Activated CD4-positive, alpha-beta T cell treated with anti-CD3 and anti-CD28 coated beads for 24 hours (primary cell): ENCODE data around the gene HEG1.
"Not testable (repeated sequence)": the region's sequence is repeated elsewhere in the genome, so short reads cannot be mapped to it uniquely, and the experiment has no call there.

Experiments
- DNase-seq, 2 donors: peaks; one replicate each; pipeline ENCODE4 v3.0.0-alpha.2; 2020; ENCODE audit warnings: low read depth in 2 of 2

Gene HEG1

DNA sequence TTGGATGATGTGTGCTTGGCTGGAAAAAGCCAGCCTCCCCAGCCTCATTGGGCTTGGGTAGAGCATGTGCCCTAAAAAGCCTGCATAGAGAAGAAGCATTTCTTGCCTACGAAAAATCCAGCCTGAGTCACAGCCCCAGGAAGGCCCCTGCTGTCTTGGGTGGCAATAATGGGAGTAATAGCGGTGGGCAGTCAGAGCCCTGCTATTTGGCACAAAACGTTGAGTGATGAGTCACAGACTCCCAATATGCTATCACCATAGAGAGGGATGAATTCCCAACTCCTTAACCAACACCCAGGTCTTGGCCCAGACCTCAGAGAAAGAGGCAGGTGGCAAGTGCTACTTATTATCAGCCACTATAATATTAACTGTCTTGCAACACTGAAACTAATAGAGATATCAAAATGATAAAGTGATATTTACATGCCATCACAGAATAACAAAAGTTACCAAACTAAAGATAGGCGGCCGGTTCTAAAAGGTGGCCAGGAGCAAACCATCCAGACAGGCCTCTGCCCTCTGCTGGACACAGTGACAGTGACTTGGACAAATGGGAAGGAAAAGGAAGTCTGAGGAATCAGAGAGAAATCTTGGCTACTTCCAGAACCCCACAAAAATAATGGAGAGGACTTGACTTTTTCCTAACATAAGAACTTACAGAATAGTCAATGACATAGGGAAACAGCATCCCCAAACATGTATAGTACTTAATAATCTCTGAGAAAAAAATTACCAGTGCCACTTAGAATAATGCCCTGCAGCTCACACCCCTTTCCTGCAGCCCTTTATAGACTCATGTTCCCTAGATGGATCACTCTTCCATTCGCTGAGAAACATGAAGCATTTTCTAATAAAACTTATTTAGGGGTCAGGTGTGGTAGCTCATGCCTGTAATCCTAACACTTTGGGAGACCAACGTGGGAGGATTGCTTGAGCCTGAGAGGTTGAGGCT lies 69.3 kb downstream of the HEG1 start:
- DNase-seq, result no peak

DNA sequence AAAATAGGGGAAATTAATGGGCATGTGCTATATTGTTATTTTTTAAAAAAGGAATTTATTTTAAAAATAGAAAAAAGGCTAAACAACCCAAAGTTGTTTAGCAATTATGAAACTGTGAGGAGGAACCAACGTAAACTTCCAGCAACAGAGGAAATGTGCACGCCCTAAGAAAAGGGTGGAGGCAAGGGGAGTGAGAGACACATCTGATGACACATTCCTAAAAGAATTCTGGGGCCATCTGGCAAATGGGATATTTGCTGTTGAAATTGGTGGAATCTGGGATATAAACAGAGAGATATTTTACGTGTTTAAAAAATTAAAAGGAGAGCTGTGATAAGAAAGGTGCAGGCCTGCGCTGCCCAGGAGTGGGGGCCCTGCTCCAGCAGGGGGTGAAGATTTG lies 70.4 kb downstream of the HEG1 start:
- no peak for DNase-seq

DNA sequence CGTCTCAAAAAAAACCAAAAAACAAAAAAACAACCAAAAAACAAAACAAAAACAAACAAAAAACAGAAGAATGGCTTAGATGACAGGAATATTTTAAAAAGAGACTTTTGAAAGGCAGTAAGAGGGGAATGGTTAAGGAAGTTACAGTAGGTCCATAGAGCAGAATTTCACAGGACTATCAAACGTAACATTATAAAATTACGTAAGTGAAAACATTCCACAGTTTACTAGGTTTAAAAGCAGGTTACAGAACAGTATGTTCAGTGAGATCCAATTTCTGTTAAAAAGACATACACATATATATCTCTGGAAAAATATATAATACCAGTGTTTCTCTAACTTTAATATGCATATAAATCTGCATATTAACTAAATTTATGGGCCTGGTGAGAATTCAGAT lies 71.0 kb downstream of the HEG1 start:
- no peak for DNase-seq

DNA sequence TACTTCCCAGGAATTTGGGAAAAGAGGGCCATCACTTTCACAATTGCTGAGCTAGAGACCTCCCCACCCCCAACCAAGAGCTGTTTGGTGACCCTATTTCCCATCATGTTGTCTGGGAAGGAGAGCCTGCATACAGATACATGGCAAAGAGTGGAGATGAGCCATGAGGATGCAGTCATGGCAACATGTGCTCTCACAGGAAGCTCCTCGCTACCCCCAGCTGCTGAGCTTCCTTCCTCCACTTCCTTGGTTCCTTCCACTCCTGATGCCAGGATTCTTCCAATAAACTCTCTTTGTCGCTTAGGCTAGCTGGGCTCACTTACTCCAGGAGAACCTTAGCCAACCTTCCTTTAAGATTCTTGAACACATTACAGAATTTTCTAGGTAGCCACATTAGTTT lies 72.9 kb downstream of the HEG1 start:
- no peak for DNase-seq

DNA sequence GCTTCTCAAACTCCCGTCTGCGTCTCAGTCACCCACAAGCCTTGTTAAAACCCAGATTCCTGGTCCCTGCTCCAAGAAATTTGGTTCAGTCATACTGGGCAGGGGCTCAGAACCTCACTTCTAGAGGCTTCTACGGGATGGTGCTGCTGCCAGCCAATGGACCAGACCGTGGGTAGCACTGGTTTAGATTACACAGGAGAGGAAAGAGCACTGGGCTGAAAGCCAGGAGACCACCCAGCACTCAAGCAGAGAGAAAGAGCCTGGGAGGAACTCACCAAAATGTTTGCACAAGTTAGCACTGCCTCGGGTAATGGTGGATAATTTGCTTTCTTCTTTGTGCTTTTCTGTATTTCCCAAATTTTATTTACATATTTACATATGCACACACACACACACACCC lies 74.3 kb downstream of the HEG1 start:
- DNase-seq, result no peak

DNA sequence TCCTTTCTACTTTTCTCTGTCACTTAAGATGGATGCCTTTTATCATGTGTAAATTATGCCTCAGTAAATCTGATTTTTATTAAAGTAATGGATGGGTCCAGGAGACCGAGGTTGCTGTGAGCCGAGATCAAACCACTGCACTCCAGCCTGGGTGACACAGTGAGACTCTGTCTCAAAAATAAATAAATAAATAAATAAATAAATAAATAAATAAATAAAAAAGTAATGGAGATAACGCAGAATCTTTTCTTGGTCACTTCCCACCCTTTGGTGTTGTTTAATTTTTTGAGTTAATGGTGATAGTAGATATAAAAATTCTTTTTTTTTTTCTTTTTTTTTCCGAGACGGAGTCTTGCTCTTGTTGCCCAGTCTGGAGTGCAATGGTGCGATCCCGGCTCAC lies 77.2 kb downstream of the HEG1 start:
- DNase-seq, result no peak

DNA sequence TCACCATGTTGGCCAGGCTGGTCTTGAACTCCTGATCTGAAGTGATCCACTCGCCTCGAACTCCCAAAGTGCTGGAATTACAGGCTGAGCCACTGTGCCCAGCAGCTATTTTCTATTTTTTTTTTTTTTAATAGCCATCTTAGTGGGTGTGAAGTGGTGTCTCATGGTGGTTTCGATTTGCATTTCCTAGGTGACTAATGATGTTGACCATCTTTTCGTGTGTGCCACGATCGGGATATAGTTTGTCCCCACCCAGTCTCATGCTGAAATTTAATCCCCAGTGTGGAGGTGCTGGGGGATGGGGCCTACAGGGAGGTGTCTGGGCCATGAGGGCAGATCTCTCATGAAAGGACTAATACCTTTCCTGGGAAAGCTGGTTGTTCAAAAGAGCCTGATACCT lies 79.4 kb downstream of the HEG1 start:
- no peak for DNase-seq

DNA sequence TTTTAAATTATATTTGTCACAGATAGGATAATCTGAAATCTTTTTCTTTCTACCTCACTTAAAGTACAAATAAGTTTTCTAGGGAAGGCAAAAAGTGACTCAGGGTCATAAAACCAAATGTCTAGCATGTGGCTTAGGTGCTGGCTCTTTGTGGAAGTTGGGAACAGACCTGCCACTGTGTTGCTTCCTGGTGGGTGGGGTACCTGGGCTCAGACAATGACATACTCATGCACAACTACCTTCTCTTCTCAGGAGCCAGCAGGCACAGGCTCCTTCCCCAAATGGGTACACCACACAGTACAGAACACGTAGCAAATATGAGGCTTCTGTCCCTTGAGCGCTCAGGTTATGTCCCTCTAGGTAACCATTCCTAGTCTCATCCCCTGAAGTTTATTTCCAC lies 81.1 kb downstream of the HEG1 start:
- no peak for DNase-seq

DNA sequence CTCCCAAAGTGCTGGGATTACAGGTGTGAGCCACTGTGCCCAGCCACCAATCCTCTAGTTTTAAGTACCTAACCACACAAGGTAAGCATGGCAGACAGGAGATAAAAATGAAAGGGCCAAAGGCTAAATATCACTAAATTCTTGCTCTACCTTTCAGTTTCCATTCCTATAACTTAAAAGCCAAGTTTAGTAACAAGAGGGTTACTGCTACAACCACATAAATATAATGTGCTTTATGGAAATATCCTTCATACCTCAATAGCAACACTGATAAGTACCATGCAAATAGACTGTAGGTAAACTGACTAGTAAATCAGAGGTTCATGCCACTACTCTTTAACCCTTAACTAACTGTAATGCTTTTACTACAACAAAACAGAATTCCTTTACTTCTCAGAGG lies 82.5 kb downstream of the HEG1 start:
- no peak for DNase-seq

DNA sequence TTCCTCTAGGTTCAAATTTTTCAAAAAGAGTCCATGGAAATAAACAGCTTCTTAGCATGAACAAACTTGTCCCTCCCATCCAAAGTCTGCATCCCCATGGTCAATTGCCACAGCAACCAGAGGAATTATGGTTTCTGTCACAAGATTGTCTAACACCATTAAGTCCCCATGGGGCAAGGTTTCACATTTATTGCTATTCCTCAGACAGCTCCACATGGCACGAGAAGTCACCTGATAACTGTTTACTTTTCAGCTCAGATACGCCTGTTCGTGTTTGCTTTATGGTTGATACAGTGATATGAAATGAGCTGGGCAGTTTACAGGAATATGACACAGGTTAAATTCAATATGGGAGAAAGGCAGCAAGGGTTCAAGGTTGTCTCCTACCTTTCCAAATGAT lies 83.3 kb downstream of the HEG1 start:
- DNase-seq, result no peak

DNA sequence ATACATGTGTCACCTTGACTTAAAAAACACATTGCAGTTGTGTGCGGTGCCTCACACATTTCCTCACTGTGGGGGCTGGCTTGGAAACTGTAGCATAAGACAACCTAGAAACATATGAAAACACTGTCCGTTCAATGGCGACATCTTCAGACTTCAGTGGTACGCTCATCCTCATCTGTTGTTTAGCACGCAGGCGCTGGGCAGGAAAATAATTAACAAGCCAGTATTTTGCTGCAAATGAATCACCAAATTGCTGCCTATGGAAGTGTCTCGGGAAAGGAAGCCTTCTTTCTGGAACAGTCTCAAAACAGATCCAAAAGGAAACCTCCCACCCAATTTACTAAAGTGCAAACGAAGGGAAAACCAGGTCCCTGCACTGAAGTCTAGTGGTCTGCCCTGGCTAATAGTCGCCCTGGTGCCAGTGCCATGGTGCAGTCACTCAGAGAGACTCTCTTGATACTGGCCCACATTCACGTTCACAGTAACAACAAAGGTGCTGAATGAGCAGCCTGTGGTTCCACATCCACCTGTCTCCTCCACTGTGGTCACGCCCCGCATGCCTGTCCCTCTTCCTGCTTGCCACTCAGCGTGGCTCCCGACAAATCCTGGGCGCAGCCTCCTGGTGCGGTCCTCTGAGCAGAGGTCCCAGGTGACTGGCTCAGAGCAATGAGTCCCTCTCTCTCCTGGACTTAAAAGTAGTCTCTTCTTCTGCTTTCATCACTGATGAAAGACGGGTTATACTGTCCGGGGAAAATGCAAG lies 85.7 kb downstream of the HEG1 start:
- no peak for DNase-seq

DNA sequence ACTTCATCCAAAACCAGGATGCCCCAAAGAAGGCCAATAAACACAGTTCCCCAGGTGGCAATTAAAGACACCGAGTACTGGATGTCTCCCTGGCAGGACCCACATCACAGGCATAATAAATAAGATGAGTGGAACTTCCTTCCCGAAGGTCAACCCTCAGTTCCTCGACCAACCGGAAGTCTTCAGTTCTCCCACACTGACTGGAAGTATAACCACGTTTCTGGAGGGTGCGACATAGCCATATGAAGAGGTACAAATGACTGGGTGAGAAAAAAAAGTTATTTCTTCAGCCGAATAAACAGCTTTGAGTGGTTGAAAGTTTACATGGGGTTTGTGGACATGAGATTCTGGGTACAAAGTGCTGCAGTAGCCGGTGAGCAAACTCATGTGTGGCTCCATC lies 86.6 kb downstream of the HEG1 start:
- DNase-seq, result no peak

DNA sequence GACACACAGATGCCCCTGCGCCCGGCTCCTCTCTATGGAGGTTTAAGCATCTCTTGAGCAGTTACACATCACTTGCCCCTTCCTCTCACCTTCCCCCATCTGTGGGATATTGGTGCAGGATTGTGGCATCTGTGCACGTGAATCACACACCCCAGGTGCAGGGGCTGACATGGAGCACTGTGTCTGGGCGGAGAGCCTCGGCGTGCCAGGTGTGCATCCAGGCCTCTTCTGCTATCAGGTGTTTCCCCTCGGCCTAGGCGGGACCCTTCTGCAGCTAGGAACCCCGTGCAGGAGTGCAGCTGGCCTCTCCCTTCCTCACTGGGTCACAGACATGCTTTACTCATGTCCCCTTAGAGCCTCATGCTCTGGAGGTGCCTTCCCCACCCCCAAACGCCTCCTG lies 87.8 kb downstream of the HEG1 start:
- DNase-seq, result no peak

DNA sequence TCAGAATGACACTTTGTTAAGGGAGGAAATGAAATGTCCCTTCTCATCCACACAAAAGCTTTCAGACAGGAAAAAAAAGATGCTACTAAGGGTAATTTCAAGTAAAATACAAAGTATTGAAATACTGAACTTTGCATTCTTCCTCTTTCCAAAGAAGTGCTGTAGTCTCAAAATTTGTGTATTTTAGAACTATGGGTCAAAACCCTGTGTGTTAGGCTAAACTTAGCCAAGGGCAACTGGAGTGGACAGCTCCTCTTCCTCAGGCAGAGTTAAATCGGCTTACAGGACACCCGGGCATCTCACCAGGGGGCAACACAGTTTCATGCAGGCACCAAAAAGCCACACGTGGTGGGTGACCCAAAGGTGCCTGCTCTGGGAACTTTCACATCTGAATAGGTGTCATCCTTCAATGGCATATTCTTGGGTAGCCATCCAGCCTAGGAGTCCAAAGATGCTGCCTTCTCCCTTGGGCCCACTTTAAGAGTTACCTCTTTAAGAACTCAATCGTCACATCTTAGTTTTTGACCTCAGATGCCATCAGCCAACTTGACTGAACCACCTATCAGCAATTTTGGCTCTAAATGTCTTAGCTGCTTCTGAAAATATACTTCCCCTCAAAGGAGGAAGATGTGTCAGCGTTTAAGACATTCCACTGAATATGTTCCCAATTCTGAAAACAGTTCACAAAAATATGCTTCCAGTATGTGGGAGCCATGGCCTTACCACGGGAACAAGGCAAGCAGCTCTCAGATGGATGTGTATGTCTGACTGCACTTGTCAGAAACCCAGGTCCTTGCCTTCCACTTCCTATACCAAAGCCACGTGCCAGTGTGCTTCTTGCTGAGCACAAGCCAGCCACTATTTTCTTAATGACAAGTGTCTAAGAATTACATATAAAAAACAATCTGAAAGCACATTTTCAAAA lies 89.0 kb downstream of the HEG1 start:
- no peak for DNase-seq

DNA sequence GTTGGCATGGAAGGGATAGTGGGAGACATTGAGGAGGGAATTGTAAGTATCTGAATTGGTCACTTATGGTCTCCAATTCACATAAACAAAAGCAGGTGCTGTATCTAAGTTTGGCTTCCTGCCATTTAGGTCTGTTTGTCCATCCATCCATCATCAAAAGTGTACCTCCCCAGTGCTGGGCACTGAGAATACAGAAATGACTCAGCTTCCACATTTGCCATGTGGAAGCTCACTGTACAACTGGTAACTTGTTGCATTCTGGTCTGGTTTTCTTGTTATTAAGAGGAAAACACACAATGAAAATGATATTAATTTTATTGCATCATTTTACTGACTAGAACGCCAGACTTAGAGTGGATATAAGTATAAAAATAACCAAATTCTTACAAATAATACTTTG lies 90.4 kb downstream of the HEG1 start:
- DNase-seq, result no peak

DNA sequence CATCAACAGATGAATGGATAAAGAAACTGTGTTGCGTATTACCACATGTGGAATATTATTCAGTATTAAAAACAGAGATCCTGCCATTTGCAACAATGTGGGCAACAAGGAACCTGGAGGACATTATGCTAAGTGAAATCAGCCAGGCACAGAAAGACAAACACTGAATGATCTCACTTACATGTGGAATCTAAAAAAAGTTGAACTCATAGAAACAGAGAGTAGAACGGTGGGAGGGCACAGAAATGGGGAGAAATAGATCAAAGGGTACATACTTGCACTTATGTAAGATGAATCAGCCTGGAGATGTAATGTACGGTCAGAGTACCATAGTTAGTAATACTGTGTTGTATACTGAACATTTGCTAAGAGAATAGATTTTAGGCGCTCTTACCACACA lies 91.4 kb downstream of the HEG1 start:
- DNase-seq, result no peak

DNA sequence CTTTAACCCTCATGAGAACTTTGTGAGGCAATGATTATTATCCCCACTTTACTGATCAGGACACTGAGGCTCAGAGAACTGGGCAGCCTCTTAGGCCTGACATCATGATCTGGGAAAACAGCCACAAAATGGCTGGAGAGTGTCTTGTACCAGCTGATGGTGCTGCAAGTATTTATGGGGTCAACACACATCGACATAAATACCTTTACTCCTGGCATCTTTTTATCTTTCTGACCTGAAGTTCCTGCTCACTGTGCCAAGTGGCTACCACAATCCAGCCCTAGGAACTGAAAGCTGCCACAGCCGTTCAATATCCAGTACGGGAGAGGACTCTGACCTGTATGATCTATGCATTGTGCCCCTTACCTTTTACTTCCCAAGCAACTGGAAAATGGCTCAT lies 92.0 kb downstream of the HEG1 start:
- no peak for DNase-seq

DNA sequence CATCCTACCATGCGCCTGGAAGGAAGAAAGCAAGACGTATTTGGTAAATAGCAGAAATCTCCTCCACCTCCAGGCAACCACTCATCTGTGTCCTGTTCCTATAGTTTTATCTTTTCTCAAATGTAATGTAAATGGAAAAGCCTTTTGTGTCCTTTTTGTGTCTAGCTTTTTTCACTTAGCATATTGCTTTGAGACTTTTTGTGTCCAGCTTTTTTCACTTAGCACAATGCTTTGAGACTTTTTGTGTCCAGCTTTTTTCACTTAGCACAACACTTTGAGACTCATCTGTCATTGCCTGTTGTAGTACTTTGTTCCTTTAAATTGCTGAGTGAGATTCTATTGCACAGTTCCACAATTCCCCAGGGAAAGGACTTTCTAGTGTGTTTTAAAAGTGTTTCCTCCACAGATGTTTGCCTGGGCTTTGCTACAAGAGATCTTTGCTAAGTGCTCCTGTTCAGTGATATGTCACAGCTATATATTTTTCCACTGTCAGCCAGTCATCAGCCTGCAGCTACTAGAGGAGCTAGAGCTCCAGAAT lies 93.3 kb downstream of the HEG1 start:
- DNase-seq, result no peak

DNA sequence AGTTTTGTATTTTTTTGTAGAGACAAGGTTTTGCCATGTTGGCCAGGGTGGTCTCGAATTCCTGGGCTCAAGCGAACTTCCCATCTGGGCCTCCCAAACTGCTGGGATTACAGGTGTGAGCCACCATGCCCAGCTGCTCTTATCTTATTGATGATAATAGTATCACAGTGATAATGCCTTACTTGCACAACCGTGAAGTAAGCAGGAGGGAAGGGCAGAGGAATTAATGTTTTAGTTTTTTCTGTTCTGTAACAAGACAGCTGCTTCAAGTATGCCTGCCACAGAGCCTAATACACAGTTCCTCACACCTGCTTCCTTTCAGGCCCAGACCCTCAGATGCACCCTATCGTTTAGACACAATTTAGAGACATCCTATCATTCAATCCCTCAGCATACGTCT lies 95.1 kb downstream of the HEG1 start:
- no peak for DNase-seq

DNA sequence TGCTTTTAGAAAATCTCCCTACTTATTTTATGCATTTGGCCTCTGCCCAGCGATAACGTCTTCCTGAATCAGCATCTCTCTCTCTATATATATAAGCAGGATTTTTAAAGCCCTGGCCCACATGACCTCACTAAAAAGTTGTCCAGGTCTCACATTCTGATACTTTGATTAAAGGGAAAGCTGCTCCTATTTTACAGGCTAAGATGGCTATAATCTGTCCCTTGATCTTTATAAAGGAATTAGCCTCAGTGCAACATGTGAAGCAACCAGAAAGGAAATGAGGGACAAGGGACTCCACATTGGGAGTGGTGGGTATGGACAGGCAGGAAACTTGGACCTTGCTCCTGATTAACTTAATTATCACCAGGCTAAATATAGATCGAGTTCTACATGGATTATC lies 95.7 kb downstream of the HEG1 start:
- no peak for DNase-seq

DNA sequence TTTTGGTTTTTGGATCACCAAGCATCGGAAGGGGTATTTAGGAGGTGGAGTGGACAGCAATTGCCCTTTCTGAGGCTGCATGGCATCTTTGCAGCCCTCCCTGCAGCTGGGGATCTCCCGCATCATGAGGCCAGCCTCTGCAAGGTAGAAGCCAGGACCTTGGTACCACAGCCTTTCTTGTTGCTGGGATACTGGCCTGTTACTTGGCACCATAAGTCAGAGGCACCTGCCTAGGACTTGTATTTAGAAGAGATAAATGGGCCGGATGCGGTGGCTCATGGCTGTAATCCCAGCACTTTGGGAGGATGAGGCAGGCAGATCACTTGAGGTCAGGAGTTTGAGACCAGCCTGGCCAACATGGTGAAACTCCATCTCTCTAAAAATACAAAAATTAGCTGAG lies 97.8 kb downstream of the HEG1 start:
- not testable (repeated sequence) for DNase-seq
